ENCODE data around the gene FAM222A. TPM values are rescaled to one million over a fixed set of nuclear protein-coding genes. Genes with fewer than 3 reads are reported as not detected.

The FAM222A gene
- total and polyA plus RNA-seq, 2 experiments from 2014 or later = 0.97 TPM; not detected in 1

GRCh38 chr12:109695416-109695815 lies 18.2 kb upstream of the FAM222A start:
- Histone ChIP-seq H3K9me2 (ENCODE audit: insufficient read depth) (no peaks in the 10 kb centered on the region), H3F3A (ENCODE audit: insufficient read depth) (no peaks in the 10 kb centered on the region), H3K79me2 (ENCODE audit: insufficient read depth) (no peaks in the 10 kb centered on the region), H2AFZ (no peak overlapping the region), H3K4me3 (no peak overlapping the region), H3K4me1 (ENCODE audit: insufficient read depth) (no peaks in the 10 kb centered on the region), H3K4me2 (ENCODE audit: unreplicated experiment) (no peak overlapping the region), H3K27ac (no peak overlapping the region), H3K36me3 (ENCODE audit: low read depth) (no peaks in the 10 kb centered on the region), H3K9ac (no peak overlapping the region), H3K27me3 (replicated peaks; ENCODE audit: insufficient read depth) (peaks cover 7% of the 10 kb centered on the region; the same call in 1 of the 2 replicates), H4K20me1 (ENCODE audit: insufficient read depth) (no peaks in the 10 kb centered on the region), H3K9me3 (ENCODE audit: low read depth) (no peaks in the 10 kb centered on the region)
- TF ChIP-seq EZH2 (IDR thresholded peaks at IDR 0.05; ENCODE audit: insufficient read depth, poor library complexity, severe bottlenecking) (no peak), EZH2phosphoT487 (IDR thresholded peaks at IDR 0.05; ENCODE audit: insufficient read depth, low read depth) (no peak)
- DNase-seq = no peak
- in situ Hi-C loops (cut with MboI) = no loop called here
- 61 to 69% methylated on average over 10 to 12 of the region's 12 CpGs for WGBS, 2 experiments (ENCODE audit: low coverage in 1 of 2, low lambda C conversion rate in 2 of 2, missing lambda C conversion rate in 2 of 2)

- Histone ChIP-seq H2AFZ (no peak overlapping the region), H3K9me2 (ENCODE audit: insufficient read depth) (no peaks in the 10 kb centered on the region), H3K36me3 (ENCODE audit: low read depth) (no peaks in the 10 kb centered on the region), H3K9me3 (ENCODE audit: low read depth) (no peaks in the 10 kb centered on the region), H3K4me1 (ENCODE audit: insufficient read depth) (no peaks in the 10 kb centered on the region), H3K27me3 (replicated peaks; ENCODE audit: insufficient read depth) (peaks cover 7% of the 10 kb centered on the region; the same call in 1 of the 2 replicates), H3K27ac (no peak overlapping the region), H3K79me2 (ENCODE audit: insufficient read depth) (no peaks in the 10 kb centered on the region), H3F3A (ENCODE audit: insufficient read depth) (no peaks in the 10 kb centered on the region), H3K9ac (no peak overlapping the region), H4K20me1 (ENCODE audit: insufficient read depth) (no peaks in the 10 kb centered on the region), H3K4me2 (ENCODE audit: unreplicated experiment) (no peak overlapping the region), H3K4me3 (no peak overlapping the region)
- no peak for DNase-seq
- in situ Hi-C loops (cut with MboI) = no loop called here
- no peak for TF ChIP-seq EZH2 (IDR thresholded peaks at IDR 0.05; ENCODE audit: insufficient read depth, poor library complexity, severe bottlenecking)
- TF ChIP-seq EZH2phosphoT487 (IDR thresholded peaks at IDR 0.05; ENCODE audit: insufficient read depth, low read depth) = no peak
- 41 to 49% methylated on average over 6 of the region's 6 CpGs for WGBS, 2 experiments (ENCODE audit: low coverage in 1 of 2, low lambda C conversion rate in 2 of 2, missing lambda C conversion rate in 2 of 2)
Observed at GRCh38 chr12:109695961-109696461, 17.6 kb upstream of the FAM222A start.

GRCh38 chr12:109696485-109697269 lies 16.9 kb upstream of the FAM222A start:
- DNase-seq = peak; percentile 31
- TF ChIP-seq EZH2 (IDR thresholded peaks at IDR 0.05; ENCODE audit: insufficient read depth, poor library complexity, severe bottlenecking) = no peak
- TF ChIP-seq EZH2phosphoT487 (IDR thresholded peaks at IDR 0.05; ENCODE audit: insufficient read depth, low read depth) = no peak
- WGBS, 2 experiments (ENCODE audit: low coverage in 1 of 2, low lambda C conversion rate in 2 of 2, missing lambda C conversion rate in 2 of 2) = 40 to 45% methylated on average over 6 of the region's 6 CpGs

GRCh38 chr12:109697270-109697553 lies 16.4 kb upstream of the FAM222A start:
- Histone ChIP-seq H3K9ac (no peak overlapping the region), H3K4me1 (ENCODE audit: insufficient read depth) (no peaks in the 10 kb centered on the region), H2AFZ (no peak overlapping the region), H3K9me3 (ENCODE audit: low read depth) (no peaks in the 10 kb centered on the region), H3K27me3 (replicated peaks; ENCODE audit: insufficient read depth) (peaks cover under 1% of the 10 kb centered on the region; the same call in 1 of the 2 replicates), H4K20me1 (ENCODE audit: insufficient read depth) (no peaks in the 10 kb centered on the region), H3K27ac (no peak overlapping the region), H3K4me3 (no peak overlapping the region), H3K4me2 (ENCODE audit: unreplicated experiment) (no peak overlapping the region), H3K79me2 (ENCODE audit: insufficient read depth) (no peaks in the 10 kb centered on the region), H3K9me2 (ENCODE audit: insufficient read depth) (no peaks in the 10 kb centered on the region), H3F3A (ENCODE audit: insufficient read depth) (no peaks in the 10 kb centered on the region), H3K36me3 (ENCODE audit: low read depth) (no peaks in the 10 kb centered on the region)
- WGBS, 2 experiments (ENCODE audit: low coverage in 1 of 2, low lambda C conversion rate in 2 of 2, missing lambda C conversion rate in 2 of 2) = 97 to 98% methylated on average over 2 of the region's 2 CpGs
- TF ChIP-seq EZH2 (IDR thresholded peaks at IDR 0.05; ENCODE audit: insufficient read depth, poor library complexity, severe bottlenecking) (no peak), EZH2phosphoT487 (IDR thresholded peaks at IDR 0.05; ENCODE audit: insufficient read depth, low read depth) (no peak)
- no peak for DNase-seq
- in situ Hi-C loops (cut with MboI) = no loop called here

More at GRCh38 chr12:109696485-109697269, 16.9 kb upstream of the FAM222A start:
- no peaks in the 10 kb centered on the region for H3K36me3 ChIP-seq (ENCODE audit: low read depth)
- no peak overlapping the region for H3K4me2 ChIP-seq (ENCODE audit: unreplicated experiment)
- no peaks in the 10 kb centered on the region for H4K20me1 ChIP-seq (ENCODE audit: insufficient read depth)
- peaks cover 6% of the 10 kb centered on the region; the same call in 1 of the 2 replicates for H3K27me3 ChIP-seq (replicated peaks; ENCODE audit: insufficient read depth)
- no peaks in the 10 kb centered on the region for H3K79me2 ChIP-seq (ENCODE audit: insufficient read depth)
- H3K4me1 ChIP-seq (ENCODE audit: insufficient read depth) = no peaks in the 10 kb centered on the region
- no peak overlapping the region for H3K27ac ChIP-seq
- in situ Hi-C loops (cut with MboI) = no loop called here
- H2AFZ ChIP-seq = no peak overlapping the region
- H3K9ac ChIP-seq = no peak overlapping the region
- no peaks in the 10 kb centered on the region for H3F3A ChIP-seq (ENCODE audit: insufficient read depth)
- H3K9me2 ChIP-seq (ENCODE audit: insufficient read depth) = no peaks in the 10 kb centered on the region
- no peak overlapping the region for H3K4me3 ChIP-seq
- H3K9me3 ChIP-seq (ENCODE audit: low read depth) = no peaks in the 10 kb centered on the region

Measured in GM23248 (cell line).